WTC11 (cell line): Measurements from ENCODE around the gene MORN1. TPM values are rescaled to one million over a fixed set of nuclear protein-coding genes. Genes with fewer than 3 reads are reported as not detected.

Source experiments
- ATAC-seq: fragments of 200-7000 bp; cut with Tn5 transposase; 2 replicates; pipeline ENCODE4 v1.10.0; 2021; ENCODE audit warnings: mild to moderate bottlenecking, moderate library complexity
- CTCF ChIA-PET: fragments of 300-600 bp; sonication (Branson Sonifier 250); formaldehyde crosslinking; loops from one replicate; lab custom pipeline; 2021; ENCODE audit warnings: antibody characterized with exemption; lab: Charles Lee
- POLR2A ChIA-PET: fragments of 350-600 bp; sonication (Branson Sonifier 250); formaldehyde crosslinking; loops from one replicate; lab custom pipeline; 2021; ENCODE audit warnings: antibody characterized with exemption; lab: Charles Lee
- DNase-seq: peaks from one replicate; pipeline ENCODE4 v3.0.0; 2021; ENCODE audit warnings: low spot score
- H3K27ac Mint-ChIP-seq: 2 replicates; pipeline ENCODE4 v1.8.0; 2021; ENCODE audit warnings: mixed read lengths
- H3K27me3 Mint-ChIP-seq: 2 replicates; pipeline ENCODE4 v1.8.0; 2021; ENCODE audit warnings: low read depth, mild to moderate bottlenecking, moderate library complexity, mixed read lengths
- H3K36me3 Mint-ChIP-seq: 2 replicates; pipeline ENCODE4 v1.8.0; 2021; ENCODE audit warnings: mixed read lengths
- H3K4me1 Mint-ChIP-seq: 2 replicates; pipeline ENCODE4 v1.8.0; 2022; ENCODE audit warnings: mixed read lengths
- H3K4me3 Mint-ChIP-seq: 2 replicates; pipeline ENCODE4 v1.8.0; 2021; ENCODE audit warnings: mild to moderate bottlenecking, moderate library complexity, mixed read lengths
- H3K9me3 Mint-ChIP-seq: 2 replicates; pipeline ENCODE4 v1.8.0; 2021; ENCODE audit warnings: mixed read lengths
- ATF1 ChIP-seq: sonication (generic); formaldehyde crosslinking; IDR thresholded peaks from 2 replicates; pipeline ENCODE4 v1.8.1; 2023; ENCODE audit warnings: mild to moderate bottlenecking, moderate library complexity, missing genetic modification reagents
- ATF3 ChIP-seq: sonication (generic); formaldehyde crosslinking; conservative IDR thresholded peaks from 2 replicates; pipeline ENCODE4 v1.8.1; 2022; ENCODE audit warnings: mild to moderate bottlenecking, missing genetic modification reagents
- CREB1 ChIP-seq: sonication (generic); formaldehyde crosslinking; IDR thresholded peaks from 2 replicates; pipeline ENCODE4 v1.8.0; 2023; ENCODE audit warnings: mild to moderate bottlenecking, missing genetic modification reagents
- E2F4 ChIP-seq: sonication (generic); formaldehyde crosslinking; IDR thresholded peaks from 2 replicates; pipeline ENCODE4 v1.8.1; 2022; ENCODE audit warnings: low read depth, mild to moderate bottlenecking, moderate library complexity, missing genetic modification reagents, borderline replicate concordance
- E2F5 ChIP-seq: sonication (generic); formaldehyde crosslinking; IDR thresholded peaks from 2 replicates; pipeline ENCODE4 v1.8.1; 2022; ENCODE audit warnings: mild to moderate bottlenecking, moderate library complexity, missing genetic modification reagents
- ETV6 ChIP-seq: sonication (generic); formaldehyde crosslinking; IDR thresholded peaks from 2 replicates; pipeline ENCODE4 v1.8.1; 2022; ENCODE audit warnings: mild to moderate bottlenecking, missing genetic modification reagents
- FOXJ3 ChIP-seq: sonication (generic); formaldehyde crosslinking; IDR thresholded peaks from 2 replicates; pipeline ENCODE4 v1.9.0; 2021; ENCODE audit warnings: missing genetic modification reagents, mild to moderate bottlenecking, borderline replicate concordance
- HMGXB4 ChIP-seq: sonication (generic); formaldehyde crosslinking; IDR thresholded peaks from 2 replicates; pipeline ENCODE4 v1.8.1; 2023; ENCODE audit warnings: mild to moderate bottlenecking, moderate library complexity, missing genetic modification reagents
- KAT7 ChIP-seq: sonication (generic); formaldehyde crosslinking; IDR thresholded peaks from 2 replicates; pipeline ENCODE4 v1.8.1; 2023; ENCODE audit warnings: missing genetic modification reagents, mild to moderate bottlenecking, borderline replicate concordance
- MAX ChIP-seq: sonication (generic); formaldehyde crosslinking; IDR thresholded peaks from 2 replicates; pipeline ENCODE4 v1.8.0; 2022; ENCODE audit warnings: mild to moderate bottlenecking, missing genetic modification reagents
- MXD4 ChIP-seq: fragments of 250-450 bp; sonication (Bioruptor Pico); IDR thresholded peaks from 2 replicates; pipeline ENCODE4 v1.8.0; 2021; ENCODE audit warnings: mild to moderate bottlenecking, moderate library complexity, borderline replicate concordance
- MYBL2 ChIP-seq: sonication (generic); formaldehyde crosslinking; IDR thresholded peaks from 2 replicates; pipeline ENCODE4 v1.8.1; 2023; ENCODE audit warnings: mild to moderate bottlenecking, moderate library complexity, missing genetic modification reagents
- NR1H2 ChIP-seq: sonication (generic); formaldehyde crosslinking; IDR thresholded peaks from 2 replicates; pipeline ENCODE4 v1.9.0; 2021; ENCODE audit warnings: mild to moderate bottlenecking, moderate library complexity, missing genetic modification reagents
- NR3C1 ChIP-seq: sonication (generic); formaldehyde crosslinking; conservative IDR thresholded peaks from 2 replicates; pipeline ENCODE4 v1.8.1; 2023; ENCODE audit warnings: low read depth, mild to moderate bottlenecking, missing genetic modification reagents
- PRDM15 ChIP-seq: sonication (generic); formaldehyde crosslinking; IDR thresholded peaks from 2 replicates; pipeline ENCODE4 v1.8.0; 2022; ENCODE audit warnings: missing genetic modification reagents
- RELA ChIP-seq: sonication (generic); formaldehyde crosslinking; IDR thresholded peaks from 2 replicates; pipeline ENCODE4 v1.8.1; 2022; ENCODE audit warnings: missing genetic modification reagents, mild to moderate bottlenecking, borderline replicate concordance
- RORB ChIP-seq: fragments of 250-450 bp; sonication (Bioruptor Pico); IDR thresholded peaks from 2 replicates; pipeline ENCODE4 v1.9.0; 2021; ENCODE audit warnings: mild to moderate bottlenecking
- SOX15 ChIP-seq: fragments of 250-450 bp; sonication (Bioruptor Pico); IDR thresholded peaks from 2 replicates; pipeline ENCODE4 v1.9.0; 2021; ENCODE audit warnings: mild to moderate bottlenecking
- TEAD4 ChIP-seq: sonication (generic); formaldehyde crosslinking; IDR thresholded peaks from 2 replicates; pipeline ENCODE4 v1.8.0; 2022; ENCODE audit warnings: mild to moderate bottlenecking, missing genetic modification reagents
- TP53 ChIP-seq: sonication (generic); formaldehyde crosslinking; IDR thresholded peaks from 2 replicates; pipeline ENCODE4 v1.8.1; 2023; ENCODE audit warnings: mild to moderate bottlenecking, missing genetic modification reagents
- ZNF121 ChIP-seq: sonication (generic); formaldehyde crosslinking; IDR thresholded peaks from 2 replicates; pipeline ENCODE4 v1.8.0; 2023; ENCODE audit warnings: missing genetic modification reagents
- ZNF138 ChIP-seq: sonication (generic); formaldehyde crosslinking; conservative IDR thresholded peaks from 2 replicates; pipeline ENCODE4 v1.8.1; 2022; ENCODE audit warnings: mild to moderate bottlenecking, moderate library complexity, missing genetic modification reagents
- ZNF219 ChIP-seq: sonication (generic); formaldehyde crosslinking; IDR thresholded peaks from 2 replicates; pipeline ENCODE4 v1.8.0; 2023; ENCODE audit warnings: missing genetic modification reagents, mild to moderate bottlenecking, borderline replicate concordance
- ZNF263 ChIP-seq: sonication (generic); formaldehyde crosslinking; IDR thresholded peaks from 2 replicates; pipeline ENCODE4 v1.8.1; 2022; ENCODE audit warnings: low read depth, mild to moderate bottlenecking, moderate library complexity, missing genetic modification reagents
- ZNF423 ChIP-seq: fragments of 250-450 bp; sonication (Bioruptor Pico); IDR thresholded peaks from 2 replicates; pipeline ENCODE4 v2.1.2; 2022; ENCODE audit warnings: mild to moderate bottlenecking, moderate library complexity
- total RNA-seq: library from RNA; stranded (reverse); gene quantifications from 3 replicates; pipeline ENCODE4 v1.2.3, GENCODE V29; 2021

MORN1 gene
- total RNA-seq, 1 experiment from 2014 or later = 14.5 TPM

GRCh38 chr1:2418791-2419320, 27.5 kb upstream of the MORN1 start (continued):
- TF ChIP-seq ZNF219 (no peak), RELA (no peak)

GRCh38 chr1:2417833-2418225, 26.5 kb upstream of the MORN1 start:
- H3K4me3 Mint-ChIP-seq = no peak overlapping the region
- TF ChIP-seq E2F4 (no peak), TEAD4 (CRISPR knock-in tag) (no peak), RORB (no peak), KAT7 (CRISPR knock-in tag) (no peak), FOXJ3 (CRISPR knock-in tag) (no peak), ZNF263 (CRISPR knock-in tag) (no peak), E2F5 (CRISPR knock-in tag) (no peak), ZNF138 (CRISPR knock-in tag) (no peak), NR1H2 (no peak), TP53 (CRISPR knock-in tag) (no peak), SOX15 (CRISPR knock-in tag) (no peak), HMGXB4 (no peak), ETV6 (no peak), ZNF121 (CRISPR knock-in tag) (no peak), NR3C1 (CRISPR knock-in tag) (no peak), ATF3 (CRISPR knock-in tag) (no peak), ZNF423 (CRISPR knock-in tag) (no peak), MXD4 (no peak)
- TF ChIP-seq, all 79 proteins: peak for 0
- ATAC-seq (no peak), DNase-seq (no peak)
- Mint-ChIP-seq H3K4me1 (peaks cover 16% of the 10 kb centered on the region), H3K27me3 (peaks cover 15% of the 10 kb centered on the region), H3K36me3 (no peaks in the 10 kb centered on the region), H3K27ac (no peak overlapping the region), H3K9me3 (peaks cover 7% of the 10 kb centered on the region)
- ChIA-PET CTCF (interaction anchor here (1.2 kb wide), 1 partner anchor 80 kb away, joined by 3 read pairs; no protein-coding TSS in a partner anchor), POLR2A (interaction anchor here (0.6 kb wide), 1 partner anchor 505 kb away, joined by 7 read pairs; no protein-coding TSS in a partner anchor)

- ChIA-PET CTCF (interaction anchor here (1.2 kb wide), 1 partner anchor 81 kb away, joined by 3 read pairs; no protein-coding TSS in a partner anchor), POLR2A (no interaction called here)
- TF ChIP-seq CREB1 (CRISPR knock-in tag) = no peak
- no peak for TF ChIP-seq ATF1 (CRISPR knock-in tag)
- TF ChIP-seq RORB = no peak
- no peak for TF ChIP-seq RELA
- no peak for TF ChIP-seq MYBL2 (CRISPR knock-in tag)
- TF ChIP-seq PRDM15 (CRISPR knock-in tag) = no peak
- TF ChIP-seq MAX (CRISPR knock-in tag) = no peak
- TF ChIP-seq ZNF121 (CRISPR knock-in tag) = no peak
- DNase-seq (no peak), ATAC-seq (no peak)
- H3K4me3 Mint-ChIP-seq = no peak overlapping the region
- no peaks in the 10 kb centered on the region for H3K36me3 Mint-ChIP-seq
- peaks cover 1% of the 10 kb centered on the region; the same call in 1 of the 2 replicates for H3K9me3 Mint-ChIP-seq
- H3K4me1 Mint-ChIP-seq = peaks cover 16% of the 10 kb centered on the region
- peaks cover 10% of the 10 kb centered on the region for H3K27me3 Mint-ChIP-seq
- no peak overlapping the region for H3K27ac Mint-ChIP-seq
These were observed 25.9 kb upstream of the MORN1 start for GRCh38 chr1:2417083-2417832.
